LNCAP (cell line): ENCODE data around the gene MICAL2.

Experiments
- CTCF ChIP-seq: fragments of 450-650 bp; IDR thresholded peaks from 2 replicates; pipeline ENCODE4 v1.5.1; 2017; ENCODE audit warnings: mild to moderate bottlenecking

MICAL2 gene

GRCh38 chr11:12110201-12110713 lies at the start of gene MICAL2:
Gene MICAL2 (plus strand): TSS chr11:12110590. CDS start chr11:12162156, 51,566 bp downstream.
- no peak for TF ChIP-seq CTCF

GRCh38 chr11:12061851-12062560 lies 48.4 kb upstream of the MICAL2 start:
- TF ChIP-seq CTCF, result no peak

GRCh38 chr11:12063251-12063650 lies 47.1 kb upstream of the MICAL2 start:
- TF ChIP-seq CTCF, result no peak

GRCh38 chr11:12064136-12064953 lies 46.0 kb upstream of the MICAL2 start:
- no peak for TF ChIP-seq CTCF

GRCh38 chr11:12064954-12065280 lies 45.5 kb upstream of the MICAL2 start:
- no peak for TF ChIP-seq CTCF

GRCh38 chr11:12066056-12066798 lies 44.2 kb upstream of the MICAL2 start:
- no peak for TF ChIP-seq CTCF

- TF ChIP-seq CTCF, result no peak
Measured at GRCh38 chr11:12066799-12067508, 43.4 kb upstream of the MICAL2 start.
